Gastrocnemius medialis (tissue), 4 donors: ENCODE data around the gene MTM1.

Source experiments
- CTCF ChIP-seq, 5 experiments: fragments of 450-650 bp in 3 of 5; fragments of 200-600 bp in 2 of 5; sonication (generic) in 2 of 5; IDR thresholded peaks in 4 of 5; conservative IDR thresholded peaks in 1 of 5; 1 replicate in 4 of 5; 2 replicates in 1 of 5; pipeline ENCODE4 v1.5.1; 2016 to 2019; ENCODE audit warnings: antibody characterized with exemption in 5 of 5, mild to moderate bottlenecking in 3 of 5, moderate library complexity in 3 of 5
- POLR2A ChIP-seq, 2 donors: fragments of 450-650 bp; IDR thresholded peaks; one replicate each; pipeline ENCODE4 v1.6.1; 2017; ENCODE audit warnings: antibody characterized with exemption in 2 of 2, mild to moderate bottlenecking in 2 of 2, moderate library complexity in 2 of 2

GRCh38 chrX:150533863-150534262 lies 34.6 kb upstream of the MTM1 start:
- no peak for TF ChIP-seq CTCF (IDR thresholded peaks at IDR 0.05 in 4 of 5, conservative IDR thresholded peaks at IDR 0.05 in 1 of 5)
- no peak for TF ChIP-seq POLR2A (IDR thresholded peaks at IDR 0.05)
